Stimulated activated CD4-positive, alpha-beta T cell treated with anti-CD3 and anti-CD28 coated beads, Interleukin-1b, Interleukin-23, amount 100 ng/mL, for 1 hour (primary cell): ENCODE data around the gene ADCY3.
A peak's percentile ranks its signal among the peaks of the same experiment; 100 is the strongest.

Source experiments
- DNase-seq, 2 donors: peaks; one replicate each; pipeline ENCODE4 v3.0.0-alpha.2; 2020; ENCODE audit warnings: low read depth in 2 of 2

The ADCY3 gene

GRCh38 chr2:24920098-24920808 is at the start of gene ADCY3:
Gene ADCY3 (minus strand): TSS chr2:24920237. CDS start chr2:24918987, 1,250 bp downstream.
- DNase-seq = peak in 1 of 2 donors; percentile 33

GRCh38 chr2:24969784-24970183 is 49.7 kb upstream of the ADCY3 start:
- no peak for DNase-seq

- no peak for DNase-seq
Observed at GRCh38 chr2:24961903-24962302, 41.9 kb upstream of the ADCY3 start.

GRCh38 chr2:24959761-24960160 is 39.7 kb upstream of the ADCY3 start:
- DNase-seq = no peak

DNA sequence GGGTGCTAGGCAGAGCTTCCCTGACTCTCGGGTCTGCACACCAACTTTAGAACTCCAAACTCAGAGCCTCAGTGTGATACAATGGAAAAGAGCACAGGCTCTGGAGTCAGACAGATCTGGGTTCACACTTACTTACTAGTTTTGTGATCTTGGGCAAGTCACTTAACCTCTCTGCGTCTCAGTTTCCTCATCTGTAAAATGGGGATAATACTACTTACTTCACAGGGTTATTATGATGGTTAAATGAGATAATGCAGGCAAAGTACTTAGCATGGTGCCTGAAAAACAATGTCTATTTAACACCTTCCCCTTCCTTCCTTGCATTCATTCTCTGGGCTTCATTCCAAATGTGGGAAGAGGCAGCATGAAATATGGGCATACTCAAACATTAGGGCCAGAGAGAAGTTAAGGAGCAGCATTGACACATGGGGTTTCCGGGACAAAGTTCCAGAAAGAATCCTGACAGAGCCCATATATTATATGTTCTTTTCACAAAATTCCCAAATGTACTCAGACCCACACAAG is 38.4 kb upstream of the ADCY3 start:
- DNase-seq = no peak

GRCh38 chr2:24957976-24958375 is 37.9 kb upstream of the ADCY3 start:
- no peak for DNase-seq

DNA sequence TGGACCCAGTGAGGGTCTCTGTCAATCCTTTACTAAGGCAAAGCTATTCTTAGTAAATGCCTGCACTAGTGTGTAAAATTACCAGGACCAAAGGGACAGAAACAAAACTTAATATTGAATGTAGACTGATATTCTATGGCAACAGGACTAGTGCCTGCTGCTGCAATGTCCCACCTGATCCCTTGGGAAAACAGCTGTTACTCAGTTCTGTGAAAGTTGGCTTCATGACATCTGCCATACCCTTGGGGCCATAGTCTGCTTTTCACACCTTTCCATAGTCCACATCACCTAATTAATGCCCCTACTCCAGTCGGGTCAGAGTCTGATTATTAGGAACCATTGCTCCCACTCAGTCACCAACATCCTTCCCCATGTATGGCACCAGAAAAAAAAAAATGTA is 37.2 kb upstream of the ADCY3 start:
- DNase-seq = no peak

DNA sequence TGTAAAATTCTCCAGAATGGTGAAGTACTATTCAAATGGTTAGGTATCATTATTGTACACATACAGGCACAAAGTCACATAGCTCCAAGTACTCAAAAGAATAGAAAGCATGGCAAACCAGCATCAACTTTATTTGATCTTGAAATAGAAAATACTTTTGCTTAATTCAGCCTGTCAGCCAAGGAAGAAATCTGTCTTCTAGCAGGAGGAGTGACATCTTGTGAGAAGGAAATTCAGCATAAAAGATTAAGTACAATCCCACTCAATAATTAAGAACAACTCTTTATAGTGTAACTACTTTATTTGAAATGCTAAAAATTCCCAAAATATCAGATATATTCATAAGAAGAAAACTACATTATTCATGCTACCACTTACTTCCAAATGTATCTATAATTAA is 35.9 kb upstream of the ADCY3 start:
- DNase-seq = no peak

DNA sequence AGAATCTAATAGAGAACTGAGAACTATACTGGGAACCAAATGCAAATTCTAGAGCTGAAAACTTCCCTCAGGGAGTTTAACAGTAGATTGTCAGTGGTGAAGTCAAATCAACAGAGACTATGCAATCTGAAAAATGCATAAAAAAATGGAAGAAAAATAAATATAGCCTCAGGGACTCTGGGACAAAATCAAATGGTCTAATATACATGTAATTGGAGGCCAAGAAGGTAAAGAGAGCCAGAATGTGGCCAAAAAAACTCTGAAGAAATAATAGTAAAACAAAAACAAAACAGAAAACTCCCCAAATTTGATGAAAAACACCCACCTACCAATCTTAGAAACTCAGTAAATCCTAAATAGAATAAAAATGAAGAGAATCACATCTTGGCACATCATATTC is 35.2 kb upstream of the ADCY3 start:
- DNase-seq = no peak

DNA sequence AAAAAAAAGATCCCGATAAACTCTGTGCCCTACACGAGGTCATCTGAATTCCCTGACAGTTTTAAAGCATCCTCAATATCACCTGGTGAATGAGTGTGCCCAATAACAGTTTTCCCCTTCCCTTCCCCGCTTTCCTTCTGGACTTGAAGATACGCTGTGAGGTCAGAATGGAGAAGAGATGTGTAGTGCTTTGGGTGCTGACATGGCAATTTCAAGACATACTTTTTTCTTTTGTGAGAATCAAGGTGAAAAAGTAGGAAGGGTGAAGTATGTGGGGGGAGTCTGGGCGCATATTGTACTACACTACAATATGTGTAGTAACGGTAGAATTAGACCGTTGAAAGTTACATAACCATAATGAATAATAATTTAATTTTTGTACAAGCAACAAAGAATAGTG is 30.1 kb upstream of the ADCY3 start:
- no peak for DNase-seq

DNA sequence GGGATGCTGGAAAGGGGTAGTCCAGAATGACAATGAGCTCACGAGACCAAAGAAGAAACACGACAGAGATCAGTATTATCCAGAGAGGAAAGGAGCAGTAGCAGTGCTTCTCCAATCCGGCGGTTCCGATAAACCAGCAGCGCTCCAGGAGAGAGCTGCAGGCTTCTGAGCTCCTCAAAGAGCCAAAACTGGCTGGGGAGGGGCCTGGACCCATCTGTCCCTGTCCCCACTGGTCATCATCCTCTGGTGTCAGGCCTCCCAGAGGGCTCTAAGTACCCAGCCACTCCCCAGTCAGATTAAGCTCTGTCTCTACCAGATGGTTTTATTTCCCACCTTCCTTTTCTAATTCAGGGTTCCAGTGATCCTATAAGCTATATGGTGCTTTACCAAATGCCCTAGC is 28.5 kb upstream of the ADCY3 start:
- no peak for DNase-seq

GRCh38 chr2:24947561-24948157 is 27.6 kb upstream of the ADCY3 start:
- no peak for DNase-seq

DNA sequence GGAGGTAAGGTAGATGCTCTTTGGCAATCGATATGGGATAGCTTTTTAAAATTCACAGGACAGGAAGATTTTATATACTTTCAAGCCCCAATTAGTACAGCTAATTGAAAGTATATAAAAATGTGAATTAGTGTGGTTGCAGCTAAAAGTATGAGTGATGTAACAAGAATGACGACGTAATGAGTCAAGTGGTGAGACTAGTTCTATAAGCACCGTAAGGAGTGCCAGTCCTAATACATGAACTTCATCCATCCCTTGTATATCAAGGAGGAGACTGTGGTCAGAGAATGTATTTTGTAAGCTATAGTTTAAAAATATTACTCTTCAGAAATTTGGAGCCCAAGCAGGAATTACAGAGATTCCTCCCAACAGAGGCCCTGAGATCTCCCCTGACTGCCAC is 25.9 kb upstream of the ADCY3 start:
- DNase-seq = no peak

DNA sequence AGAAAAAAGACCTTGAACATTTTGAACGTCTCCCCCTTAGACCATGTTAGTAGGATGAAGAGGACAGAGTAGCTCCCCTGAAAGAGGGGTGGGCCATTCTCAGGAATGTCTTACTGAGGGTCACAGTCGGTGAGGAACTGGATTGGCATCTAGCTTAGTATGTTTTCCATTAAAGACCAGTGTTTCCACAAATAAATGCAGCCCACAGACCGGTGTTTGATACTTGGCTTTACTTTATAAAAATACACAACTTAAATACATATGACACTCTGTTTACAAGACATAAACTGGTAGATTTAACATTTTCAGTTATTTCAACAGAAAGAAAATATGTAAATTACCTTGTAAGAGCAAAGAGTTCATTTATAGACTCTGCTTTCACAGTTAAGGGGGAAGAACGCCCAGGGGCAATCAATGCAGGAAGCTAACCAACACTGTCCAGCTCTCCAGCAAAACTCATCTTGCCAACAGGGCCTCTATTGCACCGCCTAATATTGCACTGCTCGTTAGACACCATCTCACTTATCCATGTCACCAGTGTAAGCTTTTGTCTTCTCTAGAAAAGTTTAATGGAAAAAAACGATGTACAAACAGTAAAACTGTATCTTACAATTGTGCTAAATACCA is 23.5 kb upstream of the ADCY3 start:
- DNase-seq = no peak

- no peak for DNase-seq
Observed at GRCh38 chr2:24939353-24939752, 19.3 kb upstream of the ADCY3 start.

DNA sequence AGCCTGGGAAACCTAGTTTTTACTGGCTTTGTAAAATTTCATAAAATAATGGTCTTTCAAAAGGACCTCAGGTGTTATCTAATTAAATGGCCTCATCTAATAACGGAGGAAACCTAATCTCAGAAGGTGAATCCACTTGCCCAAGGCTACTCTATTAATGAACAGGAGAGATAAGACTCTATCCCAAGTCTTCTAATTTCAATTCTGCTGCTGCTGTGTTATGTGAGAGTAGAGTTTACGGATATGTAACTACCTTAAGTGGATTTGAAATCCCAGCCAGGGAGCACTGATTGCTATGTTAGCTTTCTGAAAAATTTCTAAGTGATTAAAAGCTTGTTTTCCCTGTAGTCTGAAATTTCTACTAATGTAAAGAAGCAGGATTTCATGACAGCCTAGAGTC is 17.2 kb upstream of the ADCY3 start:
- DNase-seq = no peak

GRCh38 chr2:24935145-24935544 is 15.1 kb upstream of the ADCY3 start:
- no peak for DNase-seq

- no peak for DNase-seq
Observed at GRCh38 chr2:24932715-24933114, 12.7 kb upstream of the ADCY3 start.

GRCh38 chr2:24930768-24931167 is 10.7 kb upstream of the ADCY3 start:
- no peak for DNase-seq

DNA sequence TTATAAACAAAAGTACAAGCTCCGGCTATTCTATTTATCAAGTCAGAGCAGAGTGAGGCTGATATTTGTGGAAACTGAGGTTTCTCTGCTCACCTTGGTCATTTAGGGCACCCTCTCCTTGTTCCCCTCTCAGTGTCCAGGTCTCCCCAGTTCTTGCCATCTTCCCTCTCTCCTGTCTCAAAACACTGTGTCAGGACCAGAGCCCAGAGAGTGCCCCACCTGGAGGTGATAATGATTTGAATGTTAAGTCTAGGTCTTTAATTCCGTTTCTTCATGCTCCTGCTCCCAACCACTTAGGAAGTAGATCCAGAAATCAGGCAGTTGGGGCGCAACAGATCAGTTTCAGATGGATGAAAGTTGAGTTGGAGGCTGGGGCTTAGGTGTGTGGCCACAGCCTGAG is 9.2 kb upstream of the ADCY3 start:
- DNase-seq = no peak

DNA sequence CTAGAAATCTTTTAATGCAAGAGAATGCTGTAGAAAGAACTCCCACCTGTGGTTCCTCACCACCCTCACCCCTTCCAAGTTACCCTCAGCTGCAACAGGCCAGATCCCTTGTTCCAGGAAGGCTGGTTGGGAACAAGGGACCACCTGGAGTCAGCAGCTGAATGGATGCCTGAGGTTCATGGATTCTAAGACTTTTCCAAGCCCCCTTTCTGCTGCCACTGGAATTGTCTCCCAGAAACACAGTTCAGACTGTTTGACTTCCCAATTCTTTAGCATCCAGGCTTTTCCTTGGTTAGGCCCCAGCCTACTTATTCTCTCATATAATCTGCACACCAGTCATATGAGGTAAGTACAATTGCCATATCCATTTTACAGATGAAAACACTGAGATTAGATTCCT is 8.0 kb upstream of the ADCY3 start:
- no peak for DNase-seq

GRCh38 chr2:24926602-24927252 is 6.7 kb upstream of the ADCY3 start:
- DNase-seq = no peak

DNA sequence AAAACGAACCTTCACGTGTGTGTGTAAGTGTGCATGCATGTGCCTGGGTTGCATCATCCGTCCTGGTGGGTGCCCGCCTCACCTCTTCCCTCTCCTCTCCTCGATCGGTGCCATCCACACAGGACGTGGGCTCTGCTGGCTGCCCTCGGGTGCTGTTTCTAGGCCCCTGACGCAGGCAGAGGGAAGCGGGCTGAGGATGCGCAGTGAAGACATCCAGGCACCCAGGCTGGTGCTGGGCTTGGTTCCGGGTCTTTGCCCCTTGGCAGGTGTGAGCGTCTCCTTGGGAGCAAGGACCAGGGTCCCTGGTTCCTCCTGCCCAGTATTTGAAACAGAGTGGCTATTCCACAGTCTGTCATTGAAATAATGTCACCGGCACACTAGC is 6.2 kb upstream of the ADCY3 start:
- no peak for DNase-seq
